GM19395 (cell line): ENCODE results near the gene PSAPL1.

Source experiments
- ATAC-seq: cut with Tn5 transposase; IDR thresholded peaks from one replicate; pipeline ENCODE4 v1.9.1; 2021; ENCODE audit warnings: mild to moderate bottlenecking, moderate library complexity; ENCODE audit not compliant: unreplicated experiment

Gene PSAPL1

DNA sequence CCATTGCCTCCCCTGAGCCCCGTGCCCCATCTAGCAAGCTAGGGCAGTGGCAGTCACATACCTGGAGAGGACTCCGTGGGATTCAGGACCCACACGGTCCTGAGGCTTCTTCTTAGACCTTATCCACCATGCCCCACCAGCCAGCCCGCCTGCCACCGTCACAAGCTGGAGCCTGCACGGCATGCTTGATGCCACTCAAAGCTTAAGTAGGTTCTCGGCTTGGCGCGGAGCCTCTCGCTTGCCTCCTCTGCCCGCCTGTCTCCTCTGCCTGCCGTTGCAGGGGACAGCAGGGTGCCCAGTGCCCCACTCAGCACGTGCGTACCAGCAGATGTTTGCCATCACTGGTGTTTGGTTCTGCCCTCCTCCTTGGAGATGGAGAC, 14.1 kb downstream of the PSAPL1 start:
- no peak for ATAC-seq

DNA sequence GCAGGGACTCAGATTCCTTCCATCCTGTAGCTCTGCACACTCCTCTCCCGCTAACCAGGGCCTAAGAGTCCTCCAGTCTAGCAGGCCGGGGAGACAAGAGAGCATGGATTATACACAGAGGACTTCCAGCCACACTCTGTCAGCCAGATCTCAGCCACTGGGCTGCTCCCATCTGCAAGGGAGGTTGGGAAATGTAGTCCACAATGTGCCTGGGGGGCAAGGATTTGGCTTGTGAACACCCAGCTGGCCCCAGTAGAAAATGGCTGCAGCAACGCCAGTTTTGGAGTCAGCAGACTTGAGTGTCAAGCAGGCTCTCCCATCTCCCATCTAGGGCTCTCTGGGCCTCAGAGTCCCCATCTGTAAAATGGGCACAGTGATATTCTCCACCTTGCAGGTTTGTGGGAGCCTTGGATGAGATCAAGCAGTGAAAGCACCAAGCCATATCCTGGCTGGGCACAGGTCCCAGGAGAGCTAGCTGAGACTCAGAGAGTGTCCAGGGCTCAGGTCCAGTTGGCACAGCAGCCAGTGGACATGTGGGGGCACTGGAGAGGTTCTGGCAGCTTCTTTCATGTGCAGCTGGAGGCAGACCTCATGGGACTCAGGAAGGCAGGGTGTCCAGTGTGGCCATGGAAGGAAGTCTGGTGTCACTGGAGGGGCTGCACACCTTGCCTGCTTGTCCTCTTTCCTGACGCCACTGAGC, 14.6 kb downstream of the PSAPL1 start:
- no peak for ATAC-seq

DNA sequence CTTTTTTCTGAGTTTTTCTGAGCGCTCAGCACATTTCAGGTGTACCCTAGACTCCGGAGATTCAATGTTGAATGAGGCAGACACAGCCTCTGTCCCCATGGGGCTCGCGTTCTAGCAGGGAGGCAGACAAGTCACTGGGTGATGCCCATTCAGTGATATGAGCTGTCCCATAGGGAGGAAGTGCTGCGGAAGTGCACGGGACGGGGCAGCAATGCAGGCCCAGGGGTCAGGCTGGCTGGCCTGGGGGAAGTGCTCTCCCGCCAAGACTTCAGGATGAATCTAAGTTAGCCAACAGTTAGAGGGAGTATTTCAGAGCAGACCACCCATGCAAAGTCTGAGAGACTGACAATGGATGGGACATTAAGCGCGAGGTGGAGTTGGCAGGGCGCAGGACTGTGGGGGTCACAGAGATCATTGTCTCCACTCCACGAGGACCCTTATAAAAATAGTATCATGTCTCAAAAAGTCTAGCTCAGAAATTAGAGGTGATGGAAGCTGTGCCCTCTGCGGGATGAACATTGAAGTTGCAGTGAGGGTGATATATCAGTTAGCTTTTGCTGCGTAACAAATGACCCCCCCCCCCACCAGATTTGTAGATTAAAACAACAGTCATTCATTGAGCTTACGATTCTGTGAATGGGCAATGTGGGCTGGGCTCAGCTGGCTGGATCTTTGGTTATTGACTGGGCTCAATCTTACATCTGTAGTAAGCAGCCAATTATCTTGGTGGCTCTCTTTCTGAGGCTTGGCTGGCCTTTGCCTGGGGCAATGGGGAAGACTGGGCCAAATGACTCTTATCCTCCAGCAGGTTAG, 16.4 kb downstream of the PSAPL1 start:
- no peak for ATAC-seq

DNA sequence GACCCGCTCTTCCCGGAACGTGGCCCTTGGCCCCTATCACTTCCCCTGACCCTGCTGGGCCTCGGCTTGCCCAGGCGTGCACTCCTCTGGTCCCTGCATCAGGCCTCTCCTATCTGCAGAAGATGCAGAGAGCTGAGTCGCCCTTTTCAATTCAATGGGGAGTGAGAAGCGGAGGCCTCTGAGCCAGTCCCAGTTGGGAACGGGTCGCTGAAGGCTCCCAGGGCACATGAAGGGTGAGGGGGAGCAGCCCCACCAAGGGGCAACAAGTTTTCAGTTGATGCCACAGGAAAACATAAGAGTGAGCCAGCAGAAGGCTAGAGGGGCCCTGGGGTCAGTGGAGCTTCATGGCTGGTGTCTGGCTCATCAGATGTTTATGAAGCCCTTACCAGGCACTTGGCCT, 17.1 kb downstream of the PSAPL1 start:
- ATAC-seq, result no peak

DNA sequence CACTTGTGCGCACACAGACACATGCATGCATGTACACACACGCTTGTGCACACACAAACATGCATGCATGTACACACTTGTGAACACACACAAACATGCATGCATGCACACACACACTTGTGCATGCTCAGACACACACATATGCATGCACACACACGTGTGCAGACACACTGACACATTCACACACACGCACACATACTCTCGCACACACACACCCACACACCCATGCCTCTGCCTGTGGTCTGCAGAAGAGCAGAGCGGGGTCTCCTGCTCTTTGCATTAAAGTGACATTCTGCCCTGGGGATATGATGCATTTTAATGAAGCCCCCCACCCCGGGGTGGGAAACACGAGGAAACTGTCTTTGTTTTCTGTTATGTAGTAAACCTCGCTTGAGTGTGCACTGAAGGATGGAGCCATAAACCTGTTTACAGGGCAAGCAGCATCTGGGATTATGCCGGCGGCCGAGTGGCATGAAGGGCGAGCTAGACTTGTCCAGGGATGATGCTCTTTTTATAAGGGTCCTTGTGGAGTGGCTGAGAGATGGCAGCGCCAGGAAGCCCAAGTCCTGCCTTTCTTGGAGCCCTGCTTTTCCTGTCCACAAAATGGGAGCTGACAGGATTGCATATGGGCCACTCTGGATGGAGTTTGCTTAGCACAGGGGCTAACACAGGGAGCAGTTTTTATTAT, 17.8 kb downstream of the PSAPL1 start:
- ATAC-seq, result no peak

DNA sequence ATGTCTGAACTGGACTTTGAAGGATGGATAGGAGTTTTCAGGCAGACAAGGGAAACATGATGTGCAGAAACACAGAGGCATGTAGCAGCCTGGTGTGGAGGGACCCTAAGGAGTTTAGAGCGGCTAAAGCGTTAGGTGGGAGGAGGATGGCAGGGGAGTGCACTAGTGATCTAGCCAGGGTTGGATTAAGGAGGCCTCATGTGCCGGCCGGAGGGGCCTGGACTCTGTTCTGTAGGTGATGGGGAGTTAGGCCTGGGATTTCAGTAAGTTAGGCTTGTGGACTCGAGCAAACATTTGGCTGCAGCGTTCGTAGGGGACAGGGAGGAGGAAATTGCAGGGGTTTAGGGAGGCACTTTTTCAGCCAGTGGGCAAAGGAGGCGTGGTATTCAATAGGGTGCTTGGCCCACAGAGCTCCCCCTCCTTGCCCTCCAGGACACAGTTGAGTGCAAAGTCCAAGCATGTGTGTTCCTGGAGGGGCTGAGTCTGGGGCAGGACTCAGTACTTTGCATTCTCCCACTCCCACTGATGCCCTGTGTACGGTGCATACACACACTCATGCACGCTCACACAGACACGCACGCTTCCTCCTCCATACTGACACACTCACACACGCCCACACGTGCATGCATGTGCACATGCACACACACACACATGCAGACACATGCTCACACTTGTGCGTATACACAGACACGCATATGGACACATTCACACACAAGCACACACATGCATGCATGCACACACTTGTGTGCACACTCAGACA, 18.6 kb downstream of the PSAPL1 start:
- ATAC-seq, result no peak

DNA sequence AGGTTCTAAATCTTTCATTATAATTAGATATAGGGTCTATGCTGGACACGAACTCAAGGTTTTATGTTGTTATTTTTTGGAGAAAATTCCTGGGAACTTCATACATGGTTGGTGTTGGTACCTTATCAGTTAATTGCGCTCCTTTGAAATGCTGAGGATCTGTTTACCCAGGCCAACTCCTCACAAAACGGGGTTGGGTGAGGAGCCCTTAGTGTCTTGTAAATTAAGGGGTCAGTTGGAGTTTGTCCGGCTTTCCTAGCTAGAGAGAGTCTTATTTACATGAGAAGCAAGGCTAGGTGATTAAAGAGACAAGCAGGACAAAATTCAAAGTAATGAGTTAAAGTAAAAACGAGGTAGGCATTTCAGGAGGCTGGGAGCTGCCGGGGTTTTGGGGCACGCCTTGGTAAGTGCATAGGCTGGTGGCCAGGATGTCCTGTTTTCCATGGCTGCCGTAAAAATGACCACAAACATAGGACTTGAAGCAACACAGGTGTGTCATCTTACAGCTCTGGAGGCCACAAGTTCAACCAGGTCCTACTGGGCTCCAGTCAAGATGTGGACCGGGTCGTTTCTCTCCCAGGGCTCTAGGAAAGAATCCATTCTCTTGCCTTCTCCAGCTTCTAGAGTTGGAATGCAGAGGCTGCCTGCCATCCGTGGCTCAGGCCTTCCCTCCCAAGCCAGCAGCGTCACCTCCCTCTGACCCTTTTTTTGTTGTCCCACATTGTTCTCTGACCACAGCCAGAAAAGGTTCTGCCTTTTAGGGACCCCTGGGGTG, 19.8 kb downstream of the PSAPL1 start:
- no peak for ATAC-seq

DNA sequence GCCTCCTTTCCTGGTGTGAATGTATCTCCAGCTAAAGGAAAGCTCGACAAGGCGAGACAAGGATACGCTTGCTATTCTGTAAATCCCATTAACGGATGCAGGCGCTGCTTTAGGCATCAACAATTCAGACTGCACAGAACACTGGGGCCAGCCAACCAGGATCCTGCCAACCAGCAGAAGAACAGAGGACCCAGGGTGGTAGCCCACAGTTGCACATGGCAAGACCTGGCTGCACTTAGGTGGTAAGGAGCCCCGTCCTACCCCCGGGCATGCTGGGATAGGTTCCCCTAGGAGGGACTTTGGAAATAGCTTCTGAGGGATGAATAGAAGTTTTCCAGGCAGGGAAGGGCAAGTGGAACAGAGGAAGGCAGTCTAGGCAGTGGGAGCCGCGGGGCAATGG, 20.7 kb downstream of the PSAPL1 start:
- no peak for ATAC-seq

DNA sequence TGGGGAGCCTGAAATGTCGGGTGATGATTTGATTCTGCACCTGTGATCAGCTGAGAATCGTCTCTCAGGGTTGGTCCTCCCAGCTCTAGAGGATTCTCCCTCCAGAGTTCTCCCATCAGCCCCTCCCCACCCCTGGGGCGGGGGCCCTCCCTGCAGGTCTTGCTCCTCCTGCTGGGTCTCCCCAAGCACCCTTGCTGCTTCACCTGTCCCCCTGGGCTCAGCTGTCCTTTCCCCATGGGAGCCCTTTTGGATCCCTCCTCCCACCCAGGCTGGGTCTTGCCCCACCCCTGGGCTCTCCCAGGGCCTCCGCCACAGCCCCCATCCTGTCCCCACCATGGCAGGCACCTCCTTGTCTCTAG, 22.2 kb downstream of the PSAPL1 start:
- ATAC-seq, result no peak

DNA sequence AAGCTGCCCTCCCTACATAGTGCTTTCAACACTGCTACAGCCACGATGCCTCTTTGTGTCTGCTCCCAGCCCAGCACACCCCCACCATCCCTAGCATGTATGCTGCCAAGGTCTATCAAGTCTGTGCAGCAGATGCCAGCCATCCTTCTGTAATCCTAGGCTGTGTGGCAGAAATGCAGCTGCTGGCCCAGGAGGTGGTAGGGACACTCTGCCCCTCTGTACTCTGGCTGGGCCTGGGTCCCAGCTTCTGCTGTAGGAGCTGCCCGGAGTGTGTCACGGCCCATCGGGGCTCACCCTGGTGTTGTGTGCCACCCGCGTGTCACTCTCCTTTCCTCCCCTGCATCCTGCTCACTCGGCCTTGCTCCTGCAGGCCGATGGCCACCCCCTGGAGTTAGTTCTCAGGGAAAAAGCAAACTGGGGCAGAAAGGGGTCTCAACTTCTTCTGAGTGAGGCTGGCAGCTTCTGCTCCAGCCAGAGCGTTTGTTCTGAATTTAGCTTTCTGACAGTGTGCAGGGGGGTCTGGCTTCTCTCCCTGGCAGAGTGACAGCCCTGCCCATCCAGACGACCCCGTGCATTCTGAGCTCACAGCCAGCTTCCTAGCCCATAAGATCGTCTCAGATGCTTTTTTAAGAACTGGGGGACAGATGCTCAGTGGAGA, 22.7 kb downstream of the PSAPL1 start:
- no peak for ATAC-seq

DNA sequence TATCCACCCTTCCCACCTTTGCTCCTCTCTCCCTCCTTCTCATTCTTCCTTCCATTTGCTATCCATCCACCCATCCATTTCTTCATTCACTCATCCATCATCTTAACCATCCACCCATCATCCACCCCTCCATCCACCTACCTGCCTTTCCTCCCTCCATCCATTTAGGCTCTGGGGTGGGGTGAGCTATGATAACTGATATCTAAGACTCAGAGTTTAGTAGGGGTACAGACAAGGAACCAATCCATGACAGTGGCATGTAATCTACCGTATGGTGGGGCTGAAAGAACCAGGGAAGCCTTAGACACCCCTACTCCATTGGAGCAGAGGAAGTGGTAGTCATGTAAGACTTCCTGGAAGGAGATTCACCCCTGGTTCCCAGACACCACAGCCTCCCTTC, 23.2 kb downstream of the PSAPL1 start:
- no peak for ATAC-seq

DNA sequence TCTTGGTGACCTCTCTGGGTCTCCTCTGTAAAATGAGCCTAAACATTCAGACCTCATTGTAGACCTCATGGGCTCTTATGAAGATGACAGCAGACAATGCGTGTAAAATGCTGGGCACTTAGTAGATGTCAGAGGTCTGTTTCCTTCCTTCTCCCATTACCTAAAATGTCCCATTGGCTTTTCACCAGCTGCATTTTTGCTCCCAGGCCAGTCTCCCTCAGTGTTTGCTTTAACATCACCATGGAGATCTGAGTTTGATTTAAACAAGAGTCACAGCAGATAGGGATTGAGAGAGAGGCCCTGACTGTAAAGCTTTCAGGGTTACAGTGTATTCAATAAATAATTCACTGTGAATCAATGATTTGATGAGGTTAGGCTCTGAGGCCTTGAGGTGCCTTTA, 24.3 kb downstream of the PSAPL1 start:
- no peak for ATAC-seq

DNA sequence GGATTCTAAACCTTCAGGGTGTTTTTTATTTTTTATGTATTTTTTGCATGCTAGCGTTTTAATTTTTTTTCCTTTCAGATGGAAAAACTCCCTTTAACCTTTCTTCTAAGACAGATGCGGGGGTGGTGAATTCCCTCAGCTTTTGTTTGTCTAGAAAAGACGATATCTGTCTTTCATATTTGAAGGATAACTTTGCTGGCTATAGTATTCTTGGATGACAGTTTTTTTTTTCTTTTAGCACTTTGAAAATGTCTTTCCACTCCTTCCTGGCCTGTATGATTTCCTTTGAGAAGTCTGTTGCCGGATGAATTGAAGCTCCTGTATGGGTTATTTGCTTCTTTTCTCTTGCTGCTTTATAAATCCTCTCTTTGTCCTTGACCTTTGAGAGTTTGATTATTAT, 26.6 kb downstream of the PSAPL1 start:
- no peak for ATAC-seq

DNA sequence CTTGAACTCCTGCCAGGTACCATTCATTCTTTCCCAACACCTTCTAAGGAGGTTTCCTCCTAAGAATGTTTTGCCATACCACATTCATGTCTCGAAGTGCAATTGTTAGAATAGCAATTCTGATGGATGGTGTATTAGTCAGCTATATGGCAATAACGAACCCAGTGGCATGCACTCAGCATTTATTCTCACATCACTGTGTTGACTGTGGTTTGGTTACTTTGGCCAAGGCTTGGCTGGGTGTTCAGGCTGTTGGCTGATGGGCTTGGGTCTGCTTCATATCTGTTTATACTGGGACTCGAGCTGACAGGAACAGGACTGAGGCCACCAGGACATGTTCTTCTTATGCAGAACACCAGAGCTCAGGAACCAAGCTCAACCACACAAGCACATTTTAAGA, 31.7 kb downstream of the PSAPL1 start:
- ATAC-seq, result no peak

DNA sequence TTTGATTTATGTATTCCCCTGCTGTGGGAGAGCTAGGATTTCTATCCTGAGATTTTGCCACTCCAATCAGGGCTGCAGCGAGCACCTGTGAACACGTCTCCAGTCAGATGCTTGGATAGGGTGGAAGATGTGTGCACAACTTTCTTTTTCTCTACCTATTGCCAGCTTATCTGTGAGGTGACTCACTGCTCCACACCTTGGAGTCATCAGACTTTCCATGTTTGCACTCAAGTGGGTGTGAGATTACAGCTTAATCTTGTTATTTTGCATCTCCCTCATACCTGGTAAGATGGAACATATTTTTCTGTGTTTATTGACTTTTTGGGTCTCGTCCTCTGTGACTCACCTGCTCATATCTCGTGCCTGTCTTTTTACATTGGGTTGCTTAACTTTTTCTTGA, 32.2 kb downstream of the PSAPL1 start:
- ATAC-seq, result no peak

DNA sequence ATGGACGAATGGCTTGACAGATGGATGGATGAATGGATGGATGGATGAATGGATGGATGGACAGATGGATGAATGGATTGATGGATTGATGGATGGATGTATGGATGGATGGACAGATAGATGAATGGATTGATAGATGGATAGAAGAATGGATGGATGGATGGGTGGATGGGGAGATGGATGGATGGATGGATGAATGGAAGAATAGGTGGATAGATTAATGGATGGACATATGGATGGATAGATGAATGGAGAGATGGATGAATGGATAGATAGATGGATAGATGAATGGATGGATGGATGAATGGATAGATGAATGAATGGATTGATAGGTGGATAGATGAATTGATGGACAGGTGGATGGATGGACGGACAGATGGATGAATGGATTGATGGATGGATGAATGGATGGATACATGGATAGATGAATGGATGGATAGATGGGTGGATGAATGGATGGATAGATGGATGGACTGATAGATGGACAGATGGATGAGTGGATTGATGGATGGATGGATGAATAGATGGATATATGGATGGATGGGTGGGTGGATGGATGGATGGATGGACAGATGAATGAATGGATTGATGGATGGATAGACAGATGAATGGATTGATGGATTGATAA, 33.9 kb downstream of the PSAPL1 start:
- ATAC-seq, result no peak

DNA sequence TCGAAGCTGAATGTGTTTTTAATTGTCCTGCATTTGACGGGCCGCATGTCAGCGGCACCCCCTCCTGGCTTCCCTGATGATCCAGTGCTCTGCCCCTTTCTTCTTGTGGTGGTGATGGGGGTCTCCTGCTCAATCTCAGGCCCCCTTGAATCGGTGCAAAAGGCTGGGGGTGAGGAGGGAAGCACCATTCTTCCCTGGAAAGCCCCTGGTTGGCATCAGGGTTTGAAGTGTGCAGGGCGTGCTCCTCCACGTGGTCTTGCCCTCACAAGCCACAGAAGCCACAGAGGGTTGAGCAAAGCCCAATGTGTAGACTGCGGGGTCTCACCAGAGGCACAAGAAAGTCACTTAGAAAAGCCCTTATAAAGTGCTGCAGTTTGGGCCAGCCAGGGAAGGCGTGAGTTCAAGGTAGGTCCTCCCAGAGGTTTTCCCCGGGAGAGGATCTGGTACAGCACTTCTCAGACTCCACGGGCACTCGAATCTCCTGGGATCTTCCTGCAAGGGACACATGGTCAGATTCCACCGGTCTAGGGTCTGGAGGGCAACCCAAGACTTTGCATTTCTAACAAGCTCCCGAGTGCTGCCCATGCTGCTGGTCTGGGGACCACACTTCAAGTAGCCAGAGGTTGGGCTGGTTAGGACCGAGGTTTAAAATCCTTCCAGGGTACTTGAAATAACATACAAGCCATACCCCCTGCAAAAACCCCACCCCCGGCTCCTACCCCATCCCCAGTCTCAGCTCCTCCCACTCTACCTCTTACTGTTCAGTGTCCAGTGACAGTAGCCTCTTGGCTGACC, 35.1 kb downstream of the PSAPL1 start:
- ATAC-seq, result no peak

DNA sequence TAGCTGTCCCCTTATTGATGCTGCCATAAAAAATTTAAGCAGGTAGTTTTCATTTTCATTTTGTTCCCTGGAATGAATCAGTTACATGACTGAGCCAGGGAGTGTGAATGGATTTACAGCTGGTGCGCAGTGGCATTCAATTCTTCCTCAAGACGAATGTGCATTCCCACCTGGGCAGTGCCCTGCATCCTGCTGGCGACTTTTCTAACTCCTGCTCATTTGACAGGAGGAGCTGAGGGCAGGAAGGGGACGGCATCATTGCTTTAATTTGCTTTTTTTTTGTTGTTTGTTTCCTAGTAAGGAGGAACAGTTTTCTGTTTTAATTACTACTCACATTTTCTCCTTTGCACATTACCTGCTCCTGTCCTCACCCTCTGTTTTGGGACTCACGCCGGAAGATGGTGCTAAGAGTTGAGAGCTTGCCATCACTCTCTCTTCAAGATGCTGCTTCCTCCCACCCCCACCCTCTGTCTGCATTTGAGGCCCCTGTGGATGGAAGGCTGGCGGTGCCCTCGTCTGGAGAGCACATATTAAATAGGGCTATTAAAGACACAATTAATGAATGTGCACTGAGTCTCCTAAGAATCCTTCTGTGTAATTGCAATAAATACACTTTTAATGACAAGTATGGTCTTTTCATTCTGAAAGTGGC, 35.8 kb downstream of the PSAPL1 start:
- ATAC-seq, result no peak

DNA sequence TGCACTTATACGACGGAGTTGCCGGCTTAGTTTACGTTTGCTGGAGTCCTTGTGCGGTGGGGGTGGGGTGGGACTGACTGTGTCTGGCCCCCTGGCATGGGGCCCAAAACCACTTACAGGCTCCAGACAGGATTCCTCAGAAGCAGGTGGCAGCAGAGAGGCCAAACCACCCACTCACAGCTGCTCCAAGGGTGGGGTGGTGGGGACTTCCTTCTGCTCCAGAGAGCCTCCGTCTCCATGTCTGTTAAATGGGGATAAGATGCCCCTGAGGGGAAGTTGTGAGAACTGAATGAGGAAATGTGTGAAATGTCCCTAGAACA, 36.7 kb downstream of the PSAPL1 start:
- no peak for ATAC-seq
